ENCODE data around the gene PHF23. TPM values are rescaled to one million over a fixed set of nuclear protein-coding genes. Genes with fewer than 3 reads are reported as not detected.

The PHF23 gene
- 47.3 and 68.5 TPM in 2 replicates for total RNA-seq

GRCh38 chr17:7239091-7240027 lies at the start of gene PHF23:
PHF23 (minus strand) TSS chr17:7239457; CDS start chr17:7239279, 178 bp downstream.

GRCh38 chr17:7281074-7281952 lies 42.1 kb upstream of the PHF23 start, which contains the start of gene SLC2A4:
SLC2A4 (plus strand) TSS chr17:7281718; CDS start chr17:7281935, 217 bp downstream.

DNA sequence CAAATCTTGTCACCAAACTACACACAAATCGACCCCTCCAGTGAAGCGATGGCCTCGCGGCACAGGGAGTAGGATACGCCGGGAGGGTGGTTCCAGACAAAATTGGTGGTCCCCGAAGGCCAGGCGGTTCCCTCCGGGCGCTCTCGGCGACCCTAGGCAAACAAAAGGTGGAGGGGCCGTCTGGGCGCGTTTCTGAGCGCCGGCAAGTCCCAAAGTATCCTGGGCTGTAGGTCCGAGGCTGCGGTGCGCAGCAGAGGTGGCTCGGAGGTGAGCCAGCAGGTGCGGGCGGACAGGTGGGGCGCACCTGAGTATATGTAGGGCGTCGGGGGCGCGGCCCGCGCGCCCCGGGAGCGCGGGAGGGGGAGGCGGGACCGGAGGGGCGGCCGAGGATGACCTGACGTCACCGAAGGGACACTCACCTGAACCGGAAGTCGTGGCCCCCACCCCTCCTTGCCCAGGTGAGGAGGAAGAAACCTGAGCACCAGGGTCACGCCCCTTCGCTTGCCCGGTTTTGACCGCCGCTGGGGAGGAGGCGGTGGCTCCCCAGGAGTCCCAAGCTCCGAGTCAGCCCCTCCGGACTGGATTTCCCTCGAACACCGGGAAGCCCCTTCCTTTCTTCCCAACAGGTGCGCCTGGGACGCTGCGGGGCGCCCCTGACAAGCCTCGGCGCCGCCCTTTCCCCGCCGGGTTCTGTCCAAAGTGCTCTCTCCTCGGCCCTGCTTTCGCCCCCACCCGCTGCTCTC lies 23.1 kb upstream of the PHF23 start, which contains the start of gene CLDN7:
Gene CLDN7 (minus strand): TSS at position 287 of the 743 bp plus-strand sequence. CDS start 435 bp downstream, outside the sequence.

GRCh38 chr17:7252176-7253043 lies 13.2 kb upstream of the PHF23 start, which contains the start of gene ELP5:
ELP5 (plus strand) TSS chr17:7252215; CDS start chr17:7252551, 336 bp downstream.

DNA sequence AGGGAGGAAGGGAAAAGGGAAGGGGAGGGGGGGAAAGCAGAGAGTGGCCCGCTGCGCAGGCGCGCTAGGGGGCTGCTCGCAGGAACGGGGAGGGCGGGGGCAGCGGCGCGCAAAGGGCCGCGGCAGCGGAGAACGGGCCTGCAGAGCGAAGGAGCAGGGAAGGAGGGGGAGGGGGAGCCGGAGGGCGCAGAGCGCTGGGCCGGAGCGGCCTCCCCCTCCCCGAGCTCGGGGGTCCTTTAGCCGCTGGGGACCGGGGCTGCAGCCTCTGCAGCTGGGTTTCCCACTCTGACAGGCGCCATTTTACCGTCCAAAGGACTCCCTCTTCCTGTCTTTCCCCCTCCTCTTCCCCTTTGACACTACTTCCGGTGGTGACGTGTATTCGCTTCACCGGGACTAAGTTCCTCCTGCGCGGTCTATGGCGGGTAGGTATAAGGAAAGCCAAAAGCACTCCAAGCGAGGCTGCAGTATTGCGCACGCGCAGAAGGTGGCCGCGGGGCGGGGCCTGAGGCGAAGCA lies 12.5 kb upstream of the PHF23 start, which contains the start of gene CTDNEP1:
Gene CTDNEP1 (minus strand): TSS at position 74 of the 515 bp plus-strand sequence. CDS start 438 bp downstream, outside the sequence.

DNA sequence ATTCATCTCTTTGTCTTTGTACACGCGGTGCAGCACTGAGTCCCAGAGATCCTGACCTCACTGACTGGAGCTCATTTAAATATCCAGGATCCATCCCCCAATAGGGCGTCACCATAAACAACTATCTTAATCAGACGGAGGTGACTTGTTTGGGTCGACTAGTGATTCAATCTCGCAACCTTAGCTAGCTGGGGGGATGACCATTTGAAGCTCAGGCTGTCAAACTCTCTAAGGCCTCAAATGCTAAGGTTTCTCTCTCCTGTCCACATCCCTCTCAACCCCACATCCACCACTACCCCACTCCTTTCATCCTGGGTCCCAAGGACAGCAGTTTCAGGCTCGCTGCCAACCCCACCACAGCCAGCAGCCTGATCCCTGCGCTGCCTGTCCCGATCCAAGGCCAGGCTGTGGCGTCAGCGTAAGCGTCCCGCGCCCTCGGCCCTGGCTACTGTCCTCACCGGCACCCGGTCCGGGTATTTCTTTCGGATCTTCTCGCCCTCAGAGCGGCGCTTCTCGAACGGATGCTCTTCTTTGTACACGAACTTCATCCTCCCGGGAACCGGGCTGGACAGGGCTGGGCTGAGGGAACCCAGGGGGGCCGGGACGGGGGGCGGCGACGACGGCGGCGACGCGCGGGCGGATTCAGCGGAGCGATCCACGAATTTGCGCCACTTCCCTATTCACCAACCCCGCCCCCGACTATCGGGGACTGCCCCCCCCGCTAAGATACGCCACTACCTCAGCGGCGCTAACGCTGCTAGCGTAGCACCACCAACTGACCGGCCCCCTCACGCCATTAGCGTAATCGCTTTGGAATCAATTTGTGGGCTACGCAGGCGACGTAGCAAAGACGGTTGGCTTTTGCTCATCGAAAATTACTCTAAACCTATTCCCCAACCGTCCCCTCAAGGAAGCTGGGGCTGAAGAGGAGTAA lies 2.8 kb upstream of the PHF23 start, which contains the start of gene GABARAP:
Gene GABARAP (minus strand): TSS at position 667 of the 934 bp plus-strand sequence. CDS start 119 bp downstream, at position 548.

GRCh38 chr17:7234083-7234951 lies 4.9 kb downstream of the PHF23 start, which contains the start of gene DVL2:
DVL2 (minus strand) TSS chr17:7234517; CDS start chr17:7234262, 255 bp downstream.

DNA sequence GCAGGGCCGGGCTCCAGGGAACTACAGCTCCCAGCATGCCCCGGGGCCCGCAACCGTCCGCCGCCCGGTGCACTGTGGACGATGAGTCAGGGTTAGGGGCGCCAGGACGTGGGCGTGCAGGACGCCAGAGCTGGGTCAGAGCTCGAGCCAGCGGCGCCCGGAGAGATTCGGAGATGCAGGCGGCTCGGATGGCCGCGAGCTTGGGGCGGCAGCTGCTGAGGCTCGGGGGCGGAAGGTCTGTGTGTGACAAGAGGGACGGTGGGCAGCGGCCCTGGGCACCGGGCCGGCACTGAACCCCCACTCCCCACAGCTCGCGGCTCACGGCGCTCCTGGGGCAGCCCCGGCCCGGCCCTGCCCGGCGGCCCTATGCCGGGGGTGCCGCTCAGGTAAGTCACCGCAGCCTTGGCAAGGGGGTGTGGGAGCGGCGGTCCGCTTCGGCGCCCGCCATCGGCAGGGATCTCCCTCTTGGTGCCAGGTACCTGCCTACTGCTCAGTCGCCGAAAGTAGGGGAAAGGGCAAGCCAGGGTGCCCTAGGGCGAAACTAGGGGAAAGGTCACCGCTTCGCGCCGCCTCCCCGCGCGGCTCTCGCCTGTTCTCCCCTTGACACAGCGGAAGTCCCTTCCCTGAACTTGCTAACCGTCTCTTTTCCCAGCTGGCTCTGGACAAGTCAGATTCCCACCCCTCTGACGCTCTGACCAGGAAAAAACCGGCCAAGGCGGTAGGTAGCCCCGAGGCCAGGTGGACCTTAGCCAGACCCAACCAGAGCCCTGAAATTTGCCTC lies 19.3 kb downstream of the PHF23 start, which contains the start of the genes ACADVL and DLG4:
Gene ACADVL (plus strand): TSS at position 127 of the 781 bp plus-strand sequence. CDS start 47 bp downstream, at position 174.
Gene DLG4 (minus strand): TSS at position 25 of the 781 bp plus-strand sequence.

Other genes with a start within 250 kb of the PHF23 start
- under 0.01 TPM in 1 of 2 replicates, not detected in the other for gene ALOX12, start 243.4 kb downstream of the PHF23 start, total RNA-seq
- 25.9 and 42.3 TPM in 2 replicates for gene RNASEK, start 226.8 kb downstream of the PHF23 start, total RNA-seq
- 0.33 and 0.44 TPM in 2 replicates for gene BCL6B, start 216.4 kb downstream of the PHF23 start, total RNA-seq
- 0.44 and 2.0 TPM in 2 replicates for gene SLC16A13, start 203.4 kb downstream of the PHF23 start, total RNA-seq
- gene SLC16A11, start 195.4 kb downstream of the PHF23 start, total RNA-seq = 0.66 TPM in 1 of 2 replicates, not detected in the other
- not detected in 2 replicates for gene CLEC10A, start 159.2 kb downstream of the PHF23 start, total RNA-seq
- not detected in 2 replicates for gene ASGR2, start 124.6 kb downstream of the PHF23 start, total RNA-seq
- 1.2 and 1.3 TPM in 2 replicates for gene ASGR1, start 60.1 kb downstream of the PHF23 start, total RNA-seq
- gene DLG4, start 19.6 kb downstream of the PHF23 start, total RNA-seq = 17.6 and 27.3 TPM in 2 replicates
- gene ACADVL, start 19.5 kb downstream of the PHF23 start, total RNA-seq = 236 and 357 TPM in 2 replicates
- gene DVL2, start 4.9 kb downstream of the PHF23 start, total RNA-seq = 84.8 and 108 TPM in 2 replicates
- gene GABARAP, start 3.0 kb upstream of the PHF23 start, total RNA-seq = 199 and 406 TPM in 2 replicates
- 35.2 and 41.6 TPM in 2 replicates for gene CTDNEP1, start 12.3 kb upstream of the PHF23 start, total RNA-seq
- 24.6 and 25.6 TPM in 2 replicates for gene ELP5, start 12.8 kb upstream of the PHF23 start, total RNA-seq
- 4.1 and 6.5 TPM in 2 replicates for gene CLDN7, start 23.0 kb upstream of the PHF23 start, total RNA-seq
- gene SLC2A4, start 42.3 kb upstream of the PHF23 start, total RNA-seq = 0.17 and 0.44 TPM in 2 replicates
- 0.17 and 0.29 TPM in 2 replicates for gene YBX2, start 55.2 kb upstream of the PHF23 start, total RNA-seq
- 469 and 682 TPM in 2 replicates for gene EIF5A, start 68.2 kb upstream of the PHF23 start, total RNA-seq
- 40.1 and 47.6 TPM in 2 replicates for gene GPS2, start 75.9 kb upstream of the PHF23 start, total RNA-seq
- gene NEURL4, start 89.9 kb upstream of the PHF23 start, total RNA-seq = 20.2 and 23.5 TPM in 2 replicates
- gene ACAP1, start 97.1 kb upstream of the PHF23 start, total RNA-seq = 0.58 and 0.99 TPM in 2 replicates
- 6.1 and 13.1 TPM in 2 replicates for gene KCTD11, start 112.7 kb upstream of the PHF23 start, total RNA-seq
- not detected in 2 replicates for gene TMEM95, start 115.7 kb upstream of the PHF23 start, total RNA-seq
- gene TNK1, start 141.6 kb upstream of the PHF23 start, total RNA-seq = 0.66 and 0.73 TPM in 2 replicates
- 38.7 and 48.1 TPM in 2 replicates for gene PLSCR3, start 155.1 kb upstream of the PHF23 start, total RNA-seq
- gene TMEM256, start 164.6 kb upstream of the PHF23 start, total RNA-seq = 95.8 and 132 TPM in 2 replicates
- gene NLGN2, start 168.4 kb upstream of the PHF23 start, total RNA-seq = 16.1 and 18.2 TPM in 2 replicates
- not detected in 2 replicates for gene SPEM1, start 180.9 kb upstream of the PHF23 start, total RNA-seq
- not detected in 2 replicates for gene SPEM2, start 186.2 kb upstream of the PHF23 start, total RNA-seq
- gene SPEM3, start 189.4 kb upstream of the PHF23 start, total RNA-seq = not detected in 2 replicates
- 1.3 and 1.9 TPM in 2 replicates for gene TMEM102, start 196.0 kb upstream of the PHF23 start, total RNA-seq
- 0.58 and 2.8 TPM in 2 replicates for gene FGF11, start 200.1 kb upstream of the PHF23 start, total RNA-seq
- 6.8 and 10.3 TPM in 2 replicates for gene CHRNB1, start 205.6 kb upstream of the PHF23 start, total RNA-seq
- 27.8 and 44.8 TPM in 2 replicates for gene ZBTB4, start 240.2 kb upstream of the PHF23 start, total RNA-seq
- gene SLC35G6, start 242.0 kb upstream of the PHF23 start, total RNA-seq = not detected in 2 replicates
- 104 and 111 TPM in 2 replicates for gene POLR2A, start 244.9 kb upstream of the PHF23 start, total RNA-seq

Measured in smooth muscle cell of trachea (primary cell).